ENCODE data around the gene SPIRE1.
"Not testable (repeated sequence)": the region's sequence is repeated elsewhere in the genome, so short reads cannot be mapped to it uniquely, and the experiment has no call there.

The SPIRE1 gene

DNA sequence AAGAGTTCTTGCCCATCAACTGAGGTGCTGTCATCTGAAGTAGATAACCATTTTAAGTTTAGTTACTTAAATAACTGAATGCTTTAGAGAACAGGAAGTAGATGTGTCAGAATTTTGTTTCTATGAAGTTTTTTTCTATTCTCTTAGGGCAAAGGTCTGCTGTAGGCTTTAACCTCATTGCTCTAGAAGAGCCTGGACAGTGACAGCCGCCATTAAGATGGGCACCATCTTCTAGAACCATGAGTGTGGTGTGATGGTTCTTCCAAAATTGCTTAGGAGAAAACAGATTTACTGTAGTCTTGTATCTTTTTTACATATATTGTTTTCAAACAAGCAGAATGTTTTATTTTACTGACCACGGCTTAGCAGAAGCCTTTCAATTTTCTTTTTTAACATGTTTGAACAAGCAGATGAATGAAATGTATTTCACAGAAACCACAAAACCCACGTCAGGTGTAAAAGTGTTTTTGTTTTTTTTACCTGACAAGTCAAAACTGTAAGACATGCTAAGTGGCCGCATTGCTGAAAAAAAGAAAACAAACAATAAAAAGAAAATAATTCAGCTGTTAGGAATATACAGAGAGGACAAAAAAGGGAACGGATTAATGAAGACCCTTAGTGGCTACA is 172.3 kb downstream of the SPIRE1 start:
- DNase-seq (ENCODE audit: low spot score) = no peak

DNA sequence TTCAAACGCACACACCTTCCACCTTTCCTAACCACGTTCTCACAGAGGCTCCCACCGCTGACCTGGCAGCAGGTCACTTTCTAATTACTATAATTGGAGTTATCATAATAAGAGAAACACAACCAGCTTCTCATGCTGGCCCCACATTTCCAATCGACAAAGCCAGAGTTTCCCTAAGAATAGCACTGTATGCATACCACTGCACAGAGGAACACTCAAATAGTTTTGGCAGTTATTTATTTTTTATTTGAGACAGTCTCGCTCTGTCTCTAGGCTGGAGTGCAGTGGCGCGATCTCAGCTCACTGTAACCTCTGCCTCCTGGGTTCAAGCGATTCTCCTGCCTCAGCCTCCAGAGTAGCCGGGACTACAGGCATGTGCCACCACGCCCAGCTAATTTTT is 176.0 kb downstream of the SPIRE1 start:
- DNase-seq (ENCODE audit: low spot score) = not testable (repeated sequence)

DNA sequence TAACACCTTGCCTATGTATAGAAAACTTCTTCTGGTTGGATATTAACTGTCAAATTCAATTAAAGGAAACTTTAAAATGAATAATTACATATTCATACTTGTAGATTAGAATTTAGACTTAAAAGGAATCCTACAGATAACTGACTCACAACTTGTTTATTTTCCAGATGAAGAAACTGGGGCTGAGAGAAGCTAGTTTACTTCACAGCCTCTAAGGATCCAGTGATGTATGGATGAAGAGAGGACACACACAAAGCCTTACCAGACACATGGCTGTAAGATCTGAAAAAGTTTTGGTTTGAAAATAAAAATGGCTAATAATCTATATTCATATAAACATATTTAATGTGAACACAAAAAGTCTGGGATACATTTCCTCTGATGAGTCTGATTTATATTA is 177.9 kb downstream of the SPIRE1 start:
- DNase-seq (ENCODE audit: low spot score) = no peak

DNA sequence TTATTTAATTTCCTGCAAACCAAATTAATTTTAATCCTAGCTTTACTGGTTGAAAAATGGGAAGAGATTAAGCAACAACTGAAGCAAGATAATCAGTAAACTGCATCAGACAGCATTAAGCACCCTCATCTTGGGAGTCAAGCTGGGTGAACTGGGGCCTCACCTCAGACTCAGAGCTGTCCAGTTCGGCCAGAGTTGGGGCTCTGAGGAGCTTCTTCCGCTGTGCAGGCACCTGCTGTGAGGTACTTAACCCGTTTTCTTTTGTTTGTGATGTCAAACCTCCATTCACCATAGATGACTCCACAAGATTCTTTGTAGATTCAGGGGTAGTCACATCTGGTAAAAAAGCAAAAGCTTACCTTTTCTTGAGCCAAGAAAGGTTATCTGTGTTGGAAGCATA is 178.4 kb downstream of the SPIRE1 start:
- no peak for DNase-seq (ENCODE audit: low spot score)

DNA sequence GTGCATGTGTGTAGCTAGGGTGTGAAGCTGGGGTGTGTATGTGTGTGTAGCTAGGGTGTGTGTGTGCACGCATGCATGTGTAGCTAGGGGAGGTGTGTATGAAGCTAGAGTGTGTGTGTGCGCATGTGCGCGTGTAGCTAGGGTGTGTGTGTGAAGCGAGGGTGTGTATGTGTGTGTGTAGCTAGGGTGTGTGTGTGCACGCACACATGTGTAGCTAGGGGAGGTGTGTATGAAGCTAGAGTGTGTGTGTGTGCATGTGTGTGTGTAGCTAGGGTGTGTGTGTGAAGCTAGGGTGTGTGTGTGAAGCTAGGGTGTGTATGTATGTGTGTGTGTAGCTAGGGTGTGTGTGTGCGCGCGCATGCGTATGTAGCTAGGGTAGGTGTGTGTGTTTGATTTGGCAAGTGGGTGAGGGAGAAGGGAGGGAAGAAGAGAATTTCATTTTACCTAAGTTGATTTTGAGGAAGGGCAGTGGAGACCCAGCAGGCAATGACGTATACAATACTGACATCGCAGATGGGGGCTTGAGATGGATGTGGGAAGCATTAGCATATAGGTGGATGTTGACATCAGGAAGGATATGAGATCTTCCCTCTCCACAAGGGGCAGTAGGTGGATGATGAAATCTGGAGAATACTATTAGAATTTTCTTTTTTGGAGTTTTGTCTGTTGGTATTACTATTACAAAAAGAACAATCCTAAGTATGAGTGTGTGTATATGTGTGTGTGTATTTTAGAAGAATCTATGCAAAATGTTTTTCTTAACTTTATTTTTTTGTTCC is 179.4 kb downstream of the SPIRE1 start:
- DNase-seq (ENCODE audit: low spot score) = no peak

DNA sequence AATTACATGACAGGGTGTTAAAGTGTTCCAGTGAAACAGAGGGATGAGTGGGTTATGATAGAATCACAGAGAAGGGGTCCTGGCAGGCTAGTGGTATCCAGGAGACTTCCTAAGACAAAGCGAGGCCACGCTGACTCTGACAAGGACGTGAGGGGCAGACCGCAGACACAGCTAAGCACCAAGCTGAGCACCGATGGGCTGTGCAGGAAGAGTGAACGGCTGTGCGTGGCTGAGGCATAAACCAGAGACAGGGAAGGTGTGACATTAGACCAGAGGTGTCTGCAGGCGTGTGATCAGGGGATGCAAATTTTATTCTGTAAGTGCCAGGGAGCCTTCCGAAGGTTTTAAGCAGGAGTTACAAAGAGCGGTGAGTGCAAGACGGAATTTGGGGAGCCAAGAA is 180.3 kb downstream of the SPIRE1 start:
- DNase-seq (ENCODE audit: low spot score) = no peak

DNA sequence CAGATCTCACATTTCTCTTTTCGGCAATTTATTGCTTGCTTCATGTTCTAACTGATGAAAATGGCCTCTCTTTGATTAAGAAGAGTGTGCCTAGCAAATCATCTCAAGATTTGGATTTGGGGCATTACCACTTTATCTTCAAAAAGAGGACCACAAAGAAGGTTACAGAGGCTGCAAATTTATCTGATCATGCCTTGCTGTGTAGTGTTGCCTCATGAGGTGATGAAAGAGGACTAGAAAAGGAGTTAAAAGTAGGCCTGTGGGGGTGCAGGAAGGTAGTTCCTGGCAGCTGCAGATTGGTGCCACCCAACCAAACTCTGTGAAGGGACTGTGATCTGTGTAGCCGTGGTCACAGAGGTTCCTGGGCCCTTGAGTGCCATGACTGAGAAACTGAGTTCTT is 181.0 kb downstream of the SPIRE1 start:
- DNase-seq (ENCODE audit: low spot score) = no peak

DNA sequence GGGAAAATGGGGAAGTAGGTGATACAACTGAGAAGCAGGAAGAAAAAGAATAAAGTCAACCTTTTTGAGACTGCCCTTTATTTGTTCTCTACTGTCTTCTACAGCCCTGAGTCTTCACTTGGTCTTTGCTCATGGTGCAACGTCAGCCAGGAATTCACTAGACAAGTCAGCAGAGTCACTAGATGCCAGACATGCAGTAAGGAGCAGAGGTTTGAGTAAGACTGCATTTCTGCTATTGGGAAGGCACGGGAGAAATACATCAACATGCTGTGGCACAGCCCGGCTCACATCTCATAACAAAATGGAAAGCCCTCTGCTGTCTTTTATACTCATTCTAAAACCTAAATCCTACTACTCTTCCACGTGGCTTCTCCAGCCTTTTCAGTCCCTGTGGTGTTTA is 183.0 kb downstream of the SPIRE1 start:
- no peak for DNase-seq (ENCODE audit: low spot score)

DNA sequence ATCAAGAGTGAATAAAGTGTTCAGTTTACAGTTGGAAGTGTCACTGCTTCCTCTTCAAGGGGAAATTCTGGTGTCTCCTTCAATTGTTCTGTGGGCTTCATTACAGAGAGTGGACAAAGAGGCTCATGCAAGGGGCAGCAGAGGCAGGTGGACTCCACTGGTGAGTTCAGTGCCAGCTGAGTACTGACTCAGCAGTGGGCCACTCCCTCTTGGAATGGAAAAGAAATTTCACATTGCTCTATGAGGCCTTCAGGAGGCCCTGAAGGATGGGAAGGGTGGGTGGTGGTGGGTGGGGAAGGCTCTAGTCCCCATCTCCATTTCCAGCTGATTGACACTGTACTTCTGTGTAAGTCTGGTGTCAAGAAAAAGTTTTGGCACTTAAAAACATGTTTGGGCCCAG is 183.8 kb downstream of the SPIRE1 start:
- DNase-seq (ENCODE audit: low spot score) = no peak

DNA sequence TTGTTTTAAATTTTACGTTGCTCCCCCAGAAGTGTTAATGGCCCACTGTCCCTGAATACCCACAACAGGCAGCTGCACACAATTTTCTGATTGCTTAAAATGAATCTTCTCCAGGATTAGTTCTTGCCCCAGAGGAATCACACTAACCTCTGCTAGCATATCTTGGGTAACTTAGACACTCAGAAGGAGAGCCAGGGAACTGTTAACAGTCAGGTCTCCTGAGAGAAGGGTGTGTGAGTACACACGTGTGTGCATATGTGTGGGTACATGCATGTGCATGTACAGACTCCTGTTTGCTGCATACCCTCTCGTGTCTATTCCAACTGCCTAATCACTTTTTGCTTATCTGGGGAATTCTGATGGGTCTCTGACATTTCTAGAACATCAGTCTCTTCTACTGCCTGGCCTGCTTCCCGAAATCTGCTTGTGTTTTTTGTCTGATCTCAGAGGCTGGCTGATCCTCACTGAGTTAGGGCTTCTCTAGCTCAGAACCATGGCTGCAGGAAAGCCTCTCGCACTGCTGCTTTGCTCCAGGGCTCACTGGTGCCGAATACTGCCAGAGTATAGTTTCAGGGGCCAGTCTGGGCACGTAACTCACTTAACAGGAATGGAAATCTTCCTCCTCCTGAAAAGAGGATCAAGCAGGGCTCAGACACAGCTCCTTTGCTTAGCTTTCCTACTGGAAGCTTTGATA is 187.4 kb downstream of the SPIRE1 start:
- no peak for DNase-seq (ENCODE audit: low spot score)

DNA sequence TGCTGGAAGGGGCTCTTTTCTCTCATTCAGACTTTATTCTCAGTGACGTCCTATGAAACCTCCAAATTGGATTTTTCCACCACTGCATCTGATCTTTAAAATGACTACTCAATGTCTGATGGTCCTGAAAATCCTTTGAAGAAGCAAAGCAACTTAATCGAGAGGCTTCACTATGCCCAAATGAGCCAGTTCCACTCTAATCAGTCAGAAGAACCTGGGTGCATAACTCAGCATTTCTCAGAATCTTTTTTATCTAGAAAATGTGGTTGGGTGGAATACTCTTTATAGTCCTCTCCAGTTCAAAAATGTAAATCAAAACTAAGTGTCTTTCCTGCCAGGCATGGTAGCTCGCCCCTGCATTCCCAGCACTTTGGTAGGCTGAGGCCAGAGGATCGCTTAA is 189.5 kb downstream of the SPIRE1 start:
- no peak for DNase-seq (ENCODE audit: low spot score)

DNA sequence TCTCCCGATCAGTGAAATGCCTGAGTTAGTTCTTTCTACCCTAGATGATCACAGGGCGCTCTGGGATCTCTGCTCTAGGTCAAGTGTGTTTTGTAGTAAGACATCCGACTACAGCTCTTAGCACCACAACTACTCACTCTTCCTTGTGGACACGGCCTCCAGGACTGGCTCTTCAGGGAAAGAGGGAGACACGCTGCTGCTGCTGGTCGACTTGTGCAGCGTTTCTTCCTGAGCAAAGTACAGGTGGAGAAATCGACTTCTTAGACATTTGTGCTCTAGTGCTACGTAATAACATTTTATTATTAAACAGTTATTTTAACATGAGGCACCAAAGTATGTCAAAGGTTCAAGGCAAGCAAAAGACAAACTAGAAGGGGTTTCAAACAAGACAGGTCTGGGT is 193.2 kb downstream of the SPIRE1 start:
- no peak for DNase-seq (ENCODE audit: low spot score)

DNA sequence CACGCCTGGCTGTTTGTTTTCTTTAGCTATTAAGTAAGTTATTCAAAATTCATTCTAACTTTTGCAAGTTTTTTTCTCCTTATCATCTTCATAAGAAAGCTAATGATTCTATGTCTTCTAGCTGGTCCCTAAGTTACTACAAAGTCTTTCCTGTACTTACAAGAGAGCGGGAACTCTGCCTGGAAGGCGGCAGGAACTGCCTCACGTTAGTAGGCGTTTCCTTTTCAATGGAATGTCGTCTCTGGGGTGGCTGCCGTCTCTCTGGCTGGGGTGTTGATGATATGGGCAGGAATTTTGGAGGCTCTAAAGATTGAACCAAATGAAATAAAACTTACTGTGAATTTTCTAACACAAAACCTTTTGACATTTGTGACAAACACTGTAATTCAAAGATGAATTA is 194.7 kb downstream of the SPIRE1 start:
- peak; percentile 69 for DNase-seq (ENCODE audit: low spot score)

DNA sequence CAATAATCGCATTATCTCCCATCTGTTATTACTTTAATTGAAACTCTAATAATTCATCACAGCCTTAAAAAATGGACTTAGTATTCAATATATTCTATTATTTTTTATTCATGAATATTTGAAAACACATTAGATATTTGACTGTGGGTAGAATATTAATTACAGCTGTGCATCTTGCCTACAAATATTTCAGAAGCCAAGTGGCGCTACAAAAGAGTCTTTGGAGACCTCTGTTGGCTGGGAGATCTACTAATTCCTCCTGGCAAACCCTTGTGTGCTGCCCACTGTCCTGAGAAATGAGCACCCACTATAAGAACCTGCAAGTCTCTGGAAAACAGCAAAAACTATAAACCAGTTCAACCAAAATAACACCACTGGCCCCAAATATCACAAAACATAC is 195.7 kb downstream of the SPIRE1 start:
- DNase-seq (ENCODE audit: low spot score) = no peak

DNA sequence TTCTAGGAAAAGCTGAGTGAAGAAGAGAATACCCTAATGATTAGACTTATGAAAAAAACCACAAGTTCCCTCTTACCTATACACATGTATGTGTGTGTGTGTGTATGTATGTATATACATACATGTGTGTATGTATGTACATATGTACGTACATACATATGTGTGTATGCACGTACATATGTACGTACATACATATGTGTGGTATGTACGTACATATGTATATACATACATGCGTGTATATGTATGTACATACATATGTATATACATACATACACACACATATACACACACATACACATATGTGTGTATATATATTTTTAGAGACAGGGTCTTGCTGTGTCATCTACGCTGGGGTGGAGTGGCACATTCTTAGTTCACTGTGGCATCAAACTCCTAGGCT is 196.6 kb downstream of the SPIRE1 start:
- no peak for DNase-seq (ENCODE audit: low spot score)

DNA sequence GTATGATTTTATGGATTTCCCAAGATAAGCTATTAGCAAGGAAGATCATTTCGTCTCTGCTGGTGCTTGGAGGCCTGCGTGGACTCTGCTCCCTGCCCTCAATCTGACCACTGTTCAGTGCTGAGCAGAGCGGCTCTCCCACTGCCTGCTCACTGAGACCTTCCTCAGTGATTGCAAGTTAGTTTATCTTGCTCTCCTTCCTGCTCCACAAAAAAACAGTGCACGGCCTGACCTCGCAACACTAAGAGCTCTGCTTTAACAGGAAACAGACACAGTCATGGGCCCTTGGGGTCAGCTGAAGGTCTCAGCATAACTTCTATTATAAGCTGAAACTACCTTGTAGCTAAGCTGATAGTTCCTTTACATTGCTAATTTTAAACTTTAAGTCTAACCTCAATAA is 197.0 kb downstream of the SPIRE1 start:
- peak; percentile 81 for DNase-seq (ENCODE audit: low spot score)

DNA sequence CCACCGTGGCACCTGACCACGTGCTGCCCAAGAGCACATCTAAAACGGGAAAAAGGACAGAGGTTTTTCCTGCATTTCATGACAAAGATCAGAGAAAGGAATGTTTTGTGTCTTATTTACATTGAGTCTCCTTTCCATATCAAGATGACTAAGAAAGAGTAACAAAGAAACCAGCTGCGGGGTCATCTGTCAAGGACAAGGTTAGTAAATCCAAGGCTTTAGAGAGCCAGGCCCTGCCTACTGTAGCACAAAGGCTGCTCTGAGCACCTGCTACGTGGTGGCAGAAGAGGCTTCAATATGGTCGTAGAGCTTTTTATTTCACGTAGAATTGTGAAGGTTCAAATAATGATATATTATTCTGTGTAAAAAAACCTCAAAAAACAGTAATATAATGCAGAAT is 199.1 kb downstream of the SPIRE1 start:
- no peak for DNase-seq (ENCODE audit: low spot score)

DNA sequence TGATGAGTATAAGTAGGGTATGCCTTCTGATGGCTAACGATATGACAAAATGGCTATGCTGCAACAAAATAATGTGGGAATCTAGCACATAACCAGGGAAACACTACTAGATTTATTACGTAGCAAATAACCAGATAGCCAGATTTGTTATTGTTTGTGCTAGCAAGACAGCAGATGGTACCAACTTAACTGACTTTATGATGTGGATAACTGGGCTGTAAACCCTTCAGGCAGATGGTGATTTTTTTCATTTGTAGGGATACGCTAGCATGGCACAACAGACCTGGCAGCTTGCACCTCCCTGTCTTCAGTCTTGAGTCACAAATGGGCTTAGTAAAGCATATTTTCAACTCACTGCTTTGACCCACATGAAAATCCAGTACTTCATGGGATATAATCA is 201.5 kb downstream of the SPIRE1 start:
- DNase-seq (ENCODE audit: low spot score) = no peak

DNA sequence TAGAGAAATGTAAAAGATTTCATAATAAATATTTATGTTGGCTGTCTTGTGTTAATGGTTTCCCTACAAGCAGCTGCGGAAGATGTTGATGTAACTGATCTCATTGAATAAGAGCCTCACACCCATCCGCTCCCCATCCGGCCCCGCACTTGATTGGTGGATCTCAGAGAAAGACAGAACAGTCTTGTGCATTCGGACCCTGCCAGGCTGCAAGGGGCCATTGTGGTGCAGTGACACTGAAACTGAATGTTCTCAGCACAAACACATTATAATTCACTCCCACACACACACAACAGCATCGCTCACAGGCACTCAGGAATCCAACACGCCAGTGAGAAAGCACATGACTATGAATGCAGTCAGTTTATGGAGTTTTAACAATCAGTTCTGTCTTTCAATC is 202.4 kb downstream of the SPIRE1 start:
- no peak for DNase-seq (ENCODE audit: low spot score)

DNA sequence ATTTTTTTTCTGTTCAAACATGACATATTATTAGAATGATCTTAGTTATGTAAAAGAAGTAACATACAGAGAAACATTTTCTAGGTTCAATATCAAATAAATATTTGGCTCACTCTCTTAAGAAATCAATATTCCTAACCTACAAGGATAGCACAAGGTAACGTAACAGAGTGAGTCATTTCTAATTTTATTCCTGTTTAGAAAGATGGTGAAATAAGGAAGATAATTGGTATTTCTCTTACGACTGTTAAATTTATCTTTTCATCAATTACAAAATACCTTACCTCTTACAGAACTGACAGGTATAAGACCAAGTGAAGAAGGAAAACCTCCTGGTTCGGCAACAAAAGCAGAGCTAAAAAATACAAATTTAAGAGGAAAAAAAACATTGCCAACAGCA is 205.1 kb downstream of the SPIRE1 start:
- no peak for DNase-seq (ENCODE audit: low spot score)

DNA sequence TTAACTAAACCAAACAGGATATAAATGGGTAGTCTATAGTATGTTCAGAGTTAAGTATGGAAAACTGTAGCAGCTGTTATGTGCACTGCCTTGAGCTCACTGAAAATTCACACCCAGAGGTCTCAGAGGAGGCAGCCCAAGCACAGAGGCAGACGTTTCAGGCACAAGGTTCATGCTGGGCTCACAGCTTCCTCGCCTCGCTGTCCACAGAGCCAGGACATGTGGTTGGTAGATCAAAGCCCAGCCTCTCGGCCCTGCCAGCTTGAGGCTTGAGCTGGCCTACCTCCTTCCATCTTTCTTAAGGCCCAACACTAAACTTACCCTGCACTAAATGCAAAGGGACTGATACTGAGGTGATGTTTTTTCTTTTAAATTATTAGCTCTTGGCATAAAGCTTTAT is 206.5 kb downstream of the SPIRE1 start:
- DNase-seq (ENCODE audit: low spot score) = no peak

DNA sequence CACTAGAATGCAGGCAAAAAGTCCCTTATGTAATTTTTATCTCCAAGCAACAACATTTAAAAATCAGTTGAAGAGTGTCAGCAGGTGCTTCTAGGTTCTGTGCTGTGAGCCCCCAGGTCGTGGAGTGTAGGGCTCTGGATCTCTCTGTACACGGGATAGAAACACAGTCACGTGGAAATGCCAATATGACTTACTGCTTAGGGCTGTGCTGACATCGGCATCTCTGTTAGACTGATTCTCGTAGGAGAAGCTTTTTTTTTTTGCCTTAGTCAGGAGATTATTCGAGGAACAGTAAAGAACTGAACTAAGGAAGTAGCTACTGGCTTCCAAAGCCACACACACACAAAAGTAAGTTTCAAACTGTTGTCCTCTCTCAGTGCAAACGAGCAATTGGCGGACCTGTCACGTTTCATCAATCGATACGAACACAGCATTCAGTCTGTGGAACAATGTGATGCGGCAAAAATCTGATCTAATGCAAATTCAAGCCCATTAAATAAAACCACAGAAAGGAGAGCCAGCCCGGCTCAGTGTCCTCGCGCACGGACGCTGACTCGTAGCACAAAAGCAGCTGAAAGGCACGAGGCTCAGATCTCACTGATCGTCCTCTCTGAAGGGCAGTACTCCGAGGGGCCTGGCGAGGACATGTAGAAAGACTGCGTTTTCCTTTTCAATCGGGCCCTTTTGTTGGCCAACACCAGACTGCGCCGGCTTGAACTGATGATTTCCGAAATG is 208.7 kb downstream of the SPIRE1 start:
- DNase-seq (ENCODE audit: low spot score) = no peak

DNA sequence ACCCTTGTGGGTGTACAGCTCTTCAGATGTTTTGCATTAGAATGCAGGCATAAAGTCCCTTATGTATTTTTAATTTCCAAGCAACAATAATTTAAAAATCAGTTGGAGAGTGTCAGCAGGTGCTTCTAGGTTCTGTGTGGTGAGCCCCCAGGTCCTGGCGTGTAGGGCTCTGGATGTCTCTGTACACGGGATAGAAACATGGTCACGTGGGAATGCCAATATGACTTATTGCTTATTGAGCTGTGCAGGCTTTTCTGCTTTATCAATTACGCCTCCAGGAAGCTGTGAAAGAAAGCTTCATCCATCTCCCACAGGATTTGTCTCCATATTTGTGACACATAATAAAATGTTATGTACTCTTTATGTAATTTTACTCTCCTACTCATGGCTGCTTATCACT is 212.4 kb downstream of the SPIRE1 start:
- DNase-seq (ENCODE audit: low spot score) = no peak

Measured in kidney capillary endothelial cell (primary cell).